AML-193 (cell line): ENCODE results near the gene ARHGAP24.

Experiments
- DNase-seq, 2 experiments: peaks; one replicate each; lab custom pipeline; 2025; lab: John Stamatoyannopoulos, UW

Gene ARHGAP24

GRCh38 chr4:85580489-85580888, 105.5 kb downstream of the ARHGAP24 start:
- no peak for DNase-seq

DNA sequence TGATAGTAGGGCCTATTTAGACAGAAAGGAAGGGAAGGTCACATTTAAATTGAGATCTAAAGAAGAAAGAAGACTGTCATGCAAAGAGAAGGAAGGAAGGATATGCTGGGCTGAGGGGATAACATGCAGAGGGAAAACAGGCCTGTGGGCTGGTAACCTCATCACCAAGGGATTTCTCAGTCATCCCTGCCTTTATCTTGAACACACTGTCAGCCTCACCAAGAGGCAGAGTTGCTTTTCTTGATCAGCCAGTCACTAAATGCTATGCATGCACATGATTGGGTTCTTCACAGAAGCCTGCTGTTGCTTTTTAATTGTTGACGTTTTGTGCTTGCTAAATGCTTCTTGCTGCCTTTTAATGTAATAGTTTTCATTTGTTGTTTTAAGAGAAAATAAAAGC, 113.0 kb downstream of the ARHGAP24 start:
- DNase-seq = no peak

DNA sequence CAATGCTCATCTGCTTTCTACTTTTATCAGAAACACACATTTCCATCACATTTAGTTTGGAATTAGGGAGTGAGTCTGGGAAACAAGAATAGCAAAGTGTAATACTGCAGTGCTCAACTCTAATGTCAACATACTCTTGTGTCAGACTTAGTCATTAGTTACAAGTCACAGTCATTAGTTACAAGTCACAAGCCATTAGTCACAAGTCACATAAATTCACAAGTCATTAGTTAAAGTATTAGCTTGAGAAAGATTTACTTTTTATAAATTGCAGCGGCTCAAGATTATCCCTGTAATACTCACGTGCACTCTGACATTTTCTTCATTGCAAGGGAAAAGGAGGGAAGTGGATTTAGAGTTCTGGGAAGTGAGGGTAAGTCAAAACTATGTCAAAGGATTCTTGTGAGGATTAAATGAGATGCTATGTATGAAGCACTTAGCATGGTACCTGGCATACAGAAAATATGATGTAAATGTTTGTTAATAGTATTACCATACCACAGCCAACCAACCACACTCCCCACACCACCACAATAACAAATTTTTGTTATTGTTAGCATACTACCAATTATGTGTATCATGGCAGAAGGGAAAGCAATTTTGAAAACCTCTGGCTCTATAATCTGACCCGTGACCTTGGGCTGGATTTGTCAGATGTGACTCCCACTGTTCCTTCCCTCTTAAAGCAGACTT, 116.6 kb downstream of the ARHGAP24 start:
- no peak for DNase-seq

DNA sequence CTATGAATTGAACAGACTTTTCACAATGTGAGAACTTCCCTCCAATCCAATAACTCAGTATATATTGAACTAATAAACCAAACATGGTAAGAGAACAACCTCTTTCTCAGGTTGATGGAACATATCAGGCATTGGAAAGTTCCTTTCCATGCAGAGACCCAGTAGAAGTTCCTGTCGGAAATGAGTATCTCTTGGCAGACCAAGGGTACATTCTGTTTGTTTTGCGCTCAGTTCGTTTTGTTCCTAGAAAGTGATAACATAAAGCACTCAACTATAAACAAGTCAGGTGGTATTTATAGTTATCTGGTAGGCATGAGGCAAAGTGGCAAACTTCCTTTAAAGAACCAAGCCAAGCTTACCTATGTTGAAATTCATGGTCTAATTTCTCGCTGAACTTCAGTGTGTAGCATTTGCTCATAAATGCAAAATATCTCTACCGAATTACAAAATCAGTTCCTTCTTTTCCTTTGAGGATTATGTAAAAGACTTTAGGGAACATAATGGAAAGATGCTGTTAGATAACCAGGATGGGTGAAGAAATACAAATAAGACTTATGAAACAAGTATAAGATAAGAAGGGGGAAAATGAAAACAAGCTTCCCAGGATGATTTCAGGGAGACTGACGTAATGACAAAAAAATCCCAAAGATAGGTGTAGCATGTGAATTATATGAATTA, 120.3 kb downstream of the ARHGAP24 start:
- DNase-seq = no peak

GRCh38 chr4:85595796-85596559, 121.0 kb downstream of the ARHGAP24 start:
- DNase-seq = no peak

- no peak for DNase-seq
Measured at GRCh38 chr4:85598936-85599335, 124.0 kb downstream of the ARHGAP24 start.

DNA sequence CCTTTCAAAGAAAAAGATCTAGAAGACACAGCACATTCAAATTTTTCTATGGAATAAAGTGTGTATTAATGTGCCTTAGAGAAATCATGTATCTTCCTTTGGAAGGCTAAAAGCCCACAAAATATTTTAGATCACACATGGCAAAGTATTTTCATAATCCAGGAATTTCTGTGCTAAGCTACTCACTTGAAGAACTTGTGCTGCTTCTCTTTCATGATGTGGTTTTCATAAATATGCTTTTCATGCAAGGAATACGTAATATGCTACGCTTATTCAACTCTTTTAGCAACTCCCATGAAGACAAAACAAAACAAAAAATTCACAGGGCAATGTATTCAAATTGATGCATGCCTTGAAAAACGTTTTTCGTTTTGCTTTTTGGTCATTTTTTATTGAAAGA, 125.6 kb downstream of the ARHGAP24 start:
- DNase-seq = no peak

DNA sequence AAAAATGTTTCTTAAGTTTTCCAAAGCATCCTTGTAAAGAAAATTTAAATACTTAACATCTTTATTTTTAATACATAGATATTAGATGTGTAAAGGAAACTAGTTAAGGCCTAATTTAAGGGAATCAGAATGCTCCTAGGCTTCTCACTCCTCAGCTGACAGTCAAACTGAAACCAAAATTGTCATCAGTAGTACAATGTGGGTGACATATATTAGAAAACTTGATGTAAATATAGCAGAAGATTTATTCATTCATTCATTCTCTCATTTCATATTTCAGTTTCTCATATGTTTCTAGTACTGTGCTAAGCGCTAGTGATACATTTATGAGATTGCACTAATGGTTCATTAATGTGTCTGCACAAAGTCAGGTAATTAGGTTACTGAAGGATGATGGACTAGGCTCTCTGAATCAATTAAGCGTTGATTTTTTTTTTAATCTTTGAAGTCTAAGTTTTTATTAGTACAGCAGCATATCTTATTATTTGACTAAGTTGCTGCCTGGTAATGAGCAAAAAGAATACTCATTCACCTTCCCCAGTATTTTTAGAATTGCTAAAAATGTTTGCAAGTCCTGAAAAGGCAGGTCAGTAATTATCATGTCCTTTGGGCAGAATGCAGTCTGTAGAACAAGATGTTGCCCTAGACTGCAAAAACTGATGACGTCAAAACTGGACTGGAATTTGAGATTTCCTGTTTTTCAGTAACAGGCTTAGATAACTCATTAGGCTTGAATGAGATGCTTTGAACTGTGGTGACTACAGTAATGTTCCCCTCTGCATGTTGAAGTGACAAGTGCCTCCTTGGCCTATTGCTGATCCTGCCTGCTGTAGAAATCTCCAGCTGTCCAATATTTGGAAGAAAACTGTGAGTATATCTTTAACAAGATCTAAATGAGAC, 128.7 kb downstream of the ARHGAP24 start:
- no peak for DNase-seq

GRCh38 chr4:85606505-85606904, 131.6 kb downstream of the ARHGAP24 start:
- DNase-seq = no peak

- no peak for DNase-seq
Measured at GRCh38 chr4:85607624-85608023, 132.7 kb downstream of the ARHGAP24 start.

DNA sequence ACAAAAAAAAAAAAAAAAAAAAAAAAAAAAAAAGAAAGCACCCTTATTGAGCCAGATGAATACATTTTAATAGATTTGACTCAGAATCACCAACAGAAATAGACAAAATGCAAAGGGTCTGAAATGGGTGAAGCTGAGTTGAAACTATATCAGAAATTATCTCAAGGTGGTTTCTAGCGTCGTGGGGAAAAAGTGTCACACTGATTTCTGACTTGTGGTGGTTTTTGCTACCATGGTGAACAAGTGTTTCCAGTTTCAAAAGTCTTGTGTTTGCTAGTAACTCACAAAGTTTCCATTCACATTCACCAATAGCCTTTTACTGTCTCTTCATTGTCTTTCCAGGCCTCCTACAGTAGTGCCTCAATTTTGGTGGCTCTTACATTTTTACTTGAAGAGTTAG, 135.5 kb downstream of the ARHGAP24 start:
- DNase-seq = no peak

- DNase-seq = no peak
Measured at GRCh38 chr4:85611661-85612060, 136.7 kb downstream of the ARHGAP24 start.

DNA sequence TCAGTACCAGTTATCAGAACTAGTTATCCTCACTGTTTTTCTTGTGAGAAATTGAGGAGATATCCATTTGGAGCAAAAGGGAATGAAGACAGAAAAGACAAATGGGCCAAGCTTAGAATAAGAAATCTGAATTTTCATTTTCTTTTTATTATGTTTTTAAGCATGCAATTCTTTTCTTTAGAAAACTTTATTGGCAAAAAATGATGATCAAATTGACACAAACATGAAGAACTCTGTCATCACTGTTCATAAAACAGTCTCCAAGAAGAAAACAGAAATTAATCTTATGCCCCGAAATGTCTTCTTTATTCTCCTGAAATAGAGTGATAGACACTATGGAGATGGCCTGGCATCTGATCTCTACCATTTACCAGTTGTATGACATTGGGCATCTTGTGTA, 139.0 kb downstream of the ARHGAP24 start:
- no peak for DNase-seq

- no peak for DNase-seq
Measured at GRCh38 chr4:85615952-85616351, 141.0 kb downstream of the ARHGAP24 start.

GRCh38 chr4:85617202-85617601, 142.3 kb downstream of the ARHGAP24 start:
- no peak for DNase-seq

DNA sequence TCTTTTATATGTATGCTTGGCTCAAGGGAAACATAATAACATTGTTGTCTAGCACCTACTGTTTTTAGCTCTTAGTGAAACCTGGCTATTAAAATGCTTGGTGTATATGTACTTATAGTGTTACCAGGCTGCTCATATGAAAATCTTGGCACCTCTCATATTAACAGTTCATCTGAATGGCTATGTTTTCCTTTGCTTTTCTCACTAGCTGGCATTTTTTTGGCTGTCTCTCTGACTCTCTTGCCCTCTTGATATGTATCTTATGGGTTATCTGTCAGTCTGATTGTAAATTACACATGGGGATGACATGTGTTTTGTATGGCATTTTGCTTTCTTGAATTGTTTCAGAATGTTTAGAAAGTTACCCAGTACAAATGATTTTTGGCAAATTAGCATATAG, 158.0 kb downstream of the ARHGAP24 start:
- DNase-seq = no peak

- no peak for DNase-seq
Measured at GRCh38 chr4:85637778-85638177, 162.8 kb downstream of the ARHGAP24 start.

- DNase-seq = no peak
Measured at GRCh38 chr4:85639946-85640345, 165.0 kb downstream of the ARHGAP24 start.

DNA sequence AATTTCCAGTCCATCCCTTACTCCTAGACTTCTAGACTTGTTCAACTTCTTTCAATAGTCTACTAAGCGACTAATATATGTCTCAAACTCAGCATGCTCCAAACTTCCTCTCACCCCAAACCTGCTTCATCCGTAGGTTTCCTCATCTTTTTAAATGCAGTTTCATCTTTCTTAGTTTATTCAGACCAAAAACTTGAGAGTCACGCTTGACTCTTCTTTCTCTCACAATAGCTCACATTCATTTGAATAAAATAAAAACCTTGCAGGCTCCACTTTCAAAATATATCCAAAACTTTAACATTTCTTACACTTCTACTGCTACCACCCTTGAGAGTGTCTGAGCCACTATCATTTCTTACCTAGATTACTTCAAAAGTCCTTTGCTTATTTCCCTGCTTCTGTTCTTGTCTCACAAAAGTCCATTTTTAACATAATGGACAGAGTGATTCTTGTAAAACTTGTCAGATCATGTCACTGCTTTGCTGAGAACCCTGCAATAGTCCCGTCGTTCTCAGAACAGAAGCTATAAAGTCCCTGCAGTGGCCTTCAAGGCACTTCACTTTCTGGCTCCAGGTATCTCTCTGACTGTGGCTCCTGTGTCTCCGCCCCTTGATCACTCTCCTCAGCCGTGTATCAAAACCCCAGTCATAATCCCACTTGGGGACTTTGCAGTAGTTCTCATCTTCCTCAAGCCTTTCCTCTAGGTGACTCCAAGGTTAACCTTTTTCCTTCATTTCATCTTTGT, 167.6 kb downstream of the ARHGAP24 start:
- DNase-seq = no peak

- no peak for DNase-seq
Measured at GRCh38 chr4:85644061-85644460, 169.1 kb downstream of the ARHGAP24 start.

- DNase-seq = no peak
Measured at GRCh38 chr4:85650908-85651307, 176.0 kb downstream of the ARHGAP24 start.
